IPS-20b (cell line): ENCODE measurements around the gene ARPC5L.
"Not testable (repeated sequence)": the region's sequence is repeated elsewhere in the genome, so short reads cannot be mapped to it uniquely, and the experiment has no call there.

Source experiments
- H3K27ac ChIP-seq: one replicate; pipeline ENCODE4 v1.5.1; 2013; ENCODE audit warnings: low read length
- H3K27me3 ChIP-seq: 2 replicates; pipeline ENCODE4 v1.6.1; 2013; ENCODE audit warnings: mild to moderate bottlenecking, low read length, inconsistent platforms; ENCODE audit not compliant: insufficient read depth
- H3K36me3 ChIP-seq: 2 replicates; pipeline ENCODE4 v1.6.1; 2013; ENCODE audit warnings: low read depth, mild to moderate bottlenecking, inconsistent platforms, low read length, moderate library complexity; ENCODE audit not compliant: insufficient read depth
- H3K4me1 ChIP-seq: 2 replicates; pipeline ENCODE4 v1.6.1; 2013; ENCODE audit warnings: mild to moderate bottlenecking, control low read depth, inconsistent platforms, low read length, moderate library complexity; ENCODE audit not compliant: insufficient read depth
- H3K4me3 ChIP-seq: 2 replicates; pipeline ENCODE4 v1.5.1; 2013; ENCODE audit warnings: mild to moderate bottlenecking, low read length, inconsistent platforms
- H3K9ac ChIP-seq: 2 replicates; pipeline ENCODE4 v1.6.1; 2013; ENCODE audit warnings: low read depth, mild to moderate bottlenecking, inconsistent platforms, low read length, moderate library complexity
- H3K9me3 ChIP-seq: 2 replicates; pipeline ENCODE4 v1.6.1; 2013; ENCODE audit warnings: mild to moderate bottlenecking, low read depth, low read length, inconsistent platforms; ENCODE audit not compliant: insufficient read depth

Gene ARPC5L

GRCh38 chr9:124846467-124846866 lies 15.5 kb upstream of the ARPC5L start:
- not testable (repeated sequence) for H3K4me3 ChIP-seq, H3K4me1 ChIP-seq, H3K9ac ChIP-seq, H3K27ac ChIP-seq, H3K9me3 ChIP-seq, H3K27me3 ChIP-seq, H3K36me3 ChIP-seq

- Histone ChIP-seq H3K4me3 (no peak overlapping the region), H3K36me3 (no peaks in the 10 kb centered on the region), H3K4me1 (no peaks in the 10 kb centered on the region), H3K27me3 (no peaks in the 10 kb centered on the region), H3K9ac (no peak overlapping the region), H3K9me3 (no peaks in the 10 kb centered on the region), H3K27ac (no peak overlapping the region)
Measured at GRCh38 chr9:124846969-124847368, 15.0 kb upstream of the ARPC5L start.

GRCh38 chr9:124849801-124850200 lies 12.1 kb upstream of the ARPC5L start:
- H3K4me3 ChIP-seq = no peak overlapping the region
- H3K4me1 ChIP-seq = no peaks in the 10 kb centered on the region; the same call in 1 of the 2 replicates
- H3K9me3 ChIP-seq = no peaks in the 10 kb centered on the region
- H3K27me3 ChIP-seq = no peaks in the 10 kb centered on the region
- H3K36me3 ChIP-seq = no peaks in the 10 kb centered on the region
- H3K27ac ChIP-seq = no peak overlapping the region
- no peak overlapping the region for H3K9ac ChIP-seq

GRCh38 chr9:124852121-124852828 lies 9.7 kb upstream of the ARPC5L start:
- Histone ChIP-seq H3K9ac (no peak overlapping the region; the same call in 1 of the 2 replicates), H3K4me1 (no peaks in the 10 kb centered on the region; the same call in 1 of the 2 replicates), H3K4me3 (peak overlapping the region; percentile 57; the same call in 1 of the 2 replicates), H3K27ac (no peak overlapping the region), H3K9me3 (no peaks in the 10 kb centered on the region), H3K36me3 (peaks cover 7% of the 10 kb centered on the region), H3K27me3 (no peaks in the 10 kb centered on the region)

GRCh38 chr9:124852829-124853531 lies 8.9 kb upstream of the ARPC5L start, which contains the start of gene WDR38:
Gene WDR38 (plus strand): TSS chr9:124853460. CDS start chr9:124853532, 72 bp downstream.
- Histone ChIP-seq H3K27ac (no peak within 1 kb of the TSS), H3K4me1 (no peaks in the 10 kb centered on the region; the same call in 1 of the 2 replicates), H3K27me3 (no peaks in the 10 kb centered on the region), H3K9ac (no peak within 1 kb of the TSS; the same call in 1 of the 2 replicates), H3K9me3 (no peaks in the 10 kb centered on the region), H3K36me3 (peaks cover 14% of the 10 kb centered on the region), H3K4me3 (peak within 1 kb of the TSS; percentile 57)

GRCh38 chr9:124853605-124854143 lies 8.3 kb upstream of the ARPC5L start:
- Histone ChIP-seq H3K27ac (no peak overlapping the region), H3K9ac (no peak overlapping the region), H3K4me3 (peak overlapping the region; percentile 57; the same call in 1 of the 2 replicates)

GRCh38 chr9:124854161-124854560 lies 7.8 kb upstream of the ARPC5L start:
- no peaks in the 10 kb centered on the region for H3K27me3 ChIP-seq
- H3K9me3 ChIP-seq = no peaks in the 10 kb centered on the region
- no peak overlapping the region for H3K27ac ChIP-seq
- H3K4me1 ChIP-seq = no peaks in the 10 kb centered on the region; the same call in 1 of the 2 replicates
- H3K9ac ChIP-seq = no peak overlapping the region
- peaks cover 26% of the 10 kb centered on the region for H3K36me3 ChIP-seq
- H3K4me3 ChIP-seq = no peak overlapping the region

More at GRCh38 chr9:124853605-124854143, 8.3 kb upstream of the ARPC5L start:
- no peaks in the 10 kb centered on the region for H3K27me3 ChIP-seq
- H3K36me3 ChIP-seq = peaks cover 21% of the 10 kb centered on the region
- no peaks in the 10 kb centered on the region; the same call in 1 of the 2 replicates for H3K4me1 ChIP-seq
- no peaks in the 10 kb centered on the region for H3K9me3 ChIP-seq

- no peak overlapping the region for H3K4me3 ChIP-seq
- no peaks in the 10 kb centered on the region; the same call in 1 of the 2 replicates for H3K4me1 ChIP-seq
- no peaks in the 10 kb centered on the region for H3K27me3 ChIP-seq
- no peak overlapping the region for H3K27ac ChIP-seq
- H3K9me3 ChIP-seq = no peaks in the 10 kb centered on the region
- H3K36me3 ChIP-seq = peaks cover 32% of the 10 kb centered on the region
- H3K9ac ChIP-seq = no peak overlapping the region
Measured at GRCh38 chr9:124854822-124855221, 7.1 kb upstream of the ARPC5L start.

GRCh38 chr9:124855566-124855943 lies 6.4 kb upstream of the ARPC5L start:
- H3K9me3 ChIP-seq = no peaks in the 10 kb centered on the region
- no peak overlapping the region for H3K9ac ChIP-seq
- H3K4me3 ChIP-seq = no peak overlapping the region
- no peak overlapping the region for H3K27ac ChIP-seq
- no peaks in the 10 kb centered on the region for H3K27me3 ChIP-seq
- H3K4me1 ChIP-seq = peaks cover 3% of the 10 kb centered on the region
- peaks cover 40% of the 10 kb centered on the region for H3K36me3 ChIP-seq

- no peaks in the 10 kb centered on the region for H3K9me3 ChIP-seq
- no peak overlapping the region for H3K4me3 ChIP-seq
- H3K4me1 ChIP-seq = peaks cover 5% of the 10 kb centered on the region
- H3K9ac ChIP-seq = no peak overlapping the region
- H3K27ac ChIP-seq = no peak overlapping the region
- no peaks in the 10 kb centered on the region for H3K27me3 ChIP-seq
- H3K36me3 ChIP-seq = peaks cover 46% of the 10 kb centered on the region
Measured at GRCh38 chr9:124855944-124856765, 5.8 kb upstream of the ARPC5L start.

GRCh38 chr9:124857533-124858162 lies 4.3 kb upstream of the ARPC5L start:
- Histone ChIP-seq H3K9ac (no peak overlapping the region), H3K4me3 (no peak overlapping the region), H3K27me3 (no peaks in the 10 kb centered on the region), H3K36me3 (peaks cover 48% of the 10 kb centered on the region), H3K4me1 (peaks cover 5% of the 10 kb centered on the region), H3K9me3 (no peaks in the 10 kb centered on the region), H3K27ac (no peak overlapping the region)
